Activated CD4-positive, alpha-beta T cell treated with anti-CD3 and anti-CD28 coated beads for 24 hours (primary cell): Measurements from ENCODE around the gene MPST.
"Not testable (repeated sequence)": the region's sequence is repeated elsewhere in the genome, so short reads cannot be mapped to it uniquely, and the experiment has no call there.

Source experiments
- DNase-seq, 2 donors: peaks; one replicate each; pipeline ENCODE4 v3.0.0-alpha.2; 2020; ENCODE audit warnings: low read depth in 2 of 2

Gene MPST

DNA sequence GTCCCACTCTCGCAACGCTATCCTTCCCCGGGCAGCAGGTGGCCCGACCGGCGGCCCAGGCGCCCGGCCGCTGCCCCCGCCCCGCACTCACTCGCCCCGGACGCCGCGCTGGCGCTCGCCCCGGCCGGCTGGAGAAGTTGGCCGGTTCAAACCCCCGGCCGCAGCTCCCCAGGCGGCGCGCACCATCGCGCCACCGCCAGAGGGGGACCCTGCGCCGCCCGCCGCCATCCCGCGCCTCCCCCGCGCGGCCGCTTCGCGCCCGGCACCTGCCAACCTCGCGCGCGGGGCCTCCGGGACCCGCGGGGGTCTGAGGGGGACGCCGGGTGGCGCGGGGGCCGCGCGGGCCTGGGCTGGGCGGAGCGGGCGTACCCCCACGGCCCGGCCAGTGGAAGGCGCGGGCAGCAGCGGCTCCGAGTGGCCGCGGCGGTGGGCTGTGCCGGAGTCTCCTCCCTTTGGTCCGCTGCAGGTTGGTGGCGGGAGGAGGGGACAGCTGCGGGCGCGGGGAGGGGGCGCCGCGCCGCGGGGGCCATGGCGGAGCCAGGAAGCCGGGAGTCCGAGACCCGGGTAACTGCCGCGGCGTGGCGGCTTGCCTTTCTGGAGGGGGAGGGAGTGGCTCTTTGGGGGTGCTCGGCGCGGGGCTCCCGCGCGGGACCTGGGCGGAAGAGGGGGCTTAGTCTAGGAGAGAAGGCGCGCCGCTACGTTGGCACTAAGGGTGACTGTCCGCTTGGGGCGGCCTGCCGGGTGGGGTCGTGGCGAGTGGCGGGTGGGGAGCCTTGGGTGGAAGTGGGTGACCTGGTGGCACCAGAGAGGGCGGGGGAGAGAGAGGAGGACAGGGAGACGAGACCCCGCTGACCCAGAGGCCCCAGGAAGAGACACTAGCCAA is at the start of gene MPST, which contains the start of gene TST:
MPST (plus strand) TSS at position 434 of the 883 bp plus-strand sequence; CDS start at position 529, 95 bp downstream.
TST (minus strand) TSS at position 139 of the 883 bp plus-strand sequence. CDS start 715 bp downstream, outside the sequence.
- DNase-seq, result peak; percentile 6 to 14

DNA sequence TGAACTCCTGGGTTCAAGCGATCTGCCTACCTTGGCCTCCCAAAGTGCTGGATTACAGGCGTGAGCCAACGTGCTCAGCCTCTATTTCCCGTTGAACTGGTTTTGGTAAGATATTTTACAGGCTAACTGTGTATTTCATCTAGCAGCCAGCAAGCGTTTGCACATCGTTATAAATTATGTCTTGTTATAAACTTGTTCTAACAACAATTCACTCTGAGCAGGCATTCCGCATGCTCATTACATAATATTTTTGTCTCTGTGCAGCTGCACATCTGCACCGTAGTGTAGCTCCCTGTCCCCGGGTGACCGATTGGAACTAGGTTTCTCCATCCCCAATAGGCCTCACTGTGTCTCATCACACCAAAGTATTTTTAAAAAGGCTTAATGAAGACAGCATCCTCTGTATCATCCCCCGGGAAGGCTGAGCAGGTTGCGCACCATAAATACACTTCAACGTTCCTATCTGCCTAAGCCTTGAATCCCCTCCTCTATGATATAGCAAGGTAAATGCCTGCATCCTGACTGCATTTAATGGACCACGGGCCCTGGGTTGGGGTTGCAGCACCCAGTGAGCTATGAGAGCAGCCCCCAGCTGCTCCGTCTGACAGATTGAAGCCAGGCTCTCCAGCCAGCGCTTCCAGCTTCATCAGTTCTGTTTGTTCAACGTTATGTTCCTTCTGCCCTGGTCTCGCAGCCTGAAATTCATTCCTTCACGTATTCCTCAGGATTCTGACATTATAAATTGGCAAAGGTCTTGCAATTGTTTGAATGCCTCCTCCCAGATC is 48.0 kb upstream of the MPST start:
- DNase-seq, result no peak

- DNase-seq, result no peak
Observed at GRCh38 chr22:36976606-36977005, 42.9 kb upstream of the MPST start.

GRCh38 chr22:36977401-36977861 is 42.1 kb upstream of the MPST start:
- DNase-seq, result peak; percentile 64 to 75

GRCh38 chr22:36977947-36978660 is 41.4 kb upstream of the MPST start:
- DNase-seq, result peak; percentile 86 to 88

DNA sequence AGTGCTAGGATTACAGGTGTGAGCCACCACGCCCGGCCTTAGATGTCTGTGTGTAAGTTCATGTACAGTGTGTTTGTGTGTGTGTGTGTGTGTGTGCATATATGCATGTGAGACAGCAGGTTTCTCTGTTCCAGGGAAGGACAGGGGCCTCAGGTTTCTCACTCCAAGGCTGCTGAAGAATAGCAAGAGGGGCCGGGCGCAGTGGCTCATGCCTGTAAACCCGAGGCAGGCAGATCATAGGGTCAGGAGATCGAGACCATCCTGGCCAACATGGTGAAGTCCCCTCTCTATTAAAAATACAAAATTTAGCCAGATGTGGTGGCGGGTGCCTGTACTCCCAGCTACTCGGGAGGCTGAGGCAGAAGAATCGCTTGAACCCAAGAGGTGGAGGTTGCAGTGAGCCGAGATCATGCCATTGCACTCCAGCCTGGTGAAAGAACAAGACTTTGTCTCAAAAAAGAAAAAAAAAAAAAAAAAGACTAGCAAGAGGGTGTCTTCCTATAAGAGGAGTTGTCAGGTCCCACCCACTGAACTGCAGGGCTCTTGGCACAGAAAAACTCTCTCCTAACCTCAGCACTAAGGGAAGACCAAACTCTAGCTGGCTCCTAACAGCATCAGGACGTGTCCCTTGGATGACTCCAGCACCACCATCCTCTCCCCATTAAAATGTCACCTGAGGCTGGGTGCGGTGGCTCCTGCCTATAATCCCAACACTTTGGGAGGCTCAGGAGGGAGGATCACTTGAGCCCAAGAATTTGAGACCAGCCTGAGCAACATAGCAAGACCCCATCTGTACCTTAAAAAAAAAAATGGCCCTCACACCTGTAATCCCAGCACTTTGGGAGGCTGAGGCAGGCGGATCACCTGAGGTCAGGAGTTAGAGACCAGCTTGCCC is 40.3 kb upstream of the MPST start:
- no peak for DNase-seq

DNA sequence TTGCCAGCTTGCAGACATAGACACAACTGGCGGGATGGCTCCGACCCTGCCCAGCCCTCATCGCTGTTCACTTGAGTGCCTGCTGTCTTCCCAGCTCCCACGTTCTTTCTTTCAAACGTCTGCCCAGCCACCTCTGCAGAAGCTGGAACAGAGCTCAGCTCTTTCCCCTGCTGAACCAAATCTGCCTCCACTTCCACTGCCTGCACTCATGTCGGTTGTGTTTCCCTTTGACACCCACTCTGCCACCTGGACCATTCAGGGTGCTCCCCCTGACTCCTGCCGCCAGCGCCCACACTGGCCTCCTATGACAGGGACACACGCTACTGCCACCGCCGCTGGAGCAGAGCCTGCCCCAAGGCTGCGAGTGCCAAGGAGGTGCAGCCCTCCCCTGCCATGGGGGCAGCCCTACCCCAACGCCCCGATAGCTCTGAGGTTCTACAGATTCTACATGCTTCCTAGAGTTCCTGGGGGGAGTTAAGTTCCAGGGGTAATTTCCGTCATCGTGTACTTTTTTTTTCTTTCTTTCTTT is 38.2 kb upstream of the MPST start:
- DNase-seq, result no peak

- no peak for DNase-seq
Observed at GRCh38 chr22:36982136-36982535, 37.4 kb upstream of the MPST start.

DNA sequence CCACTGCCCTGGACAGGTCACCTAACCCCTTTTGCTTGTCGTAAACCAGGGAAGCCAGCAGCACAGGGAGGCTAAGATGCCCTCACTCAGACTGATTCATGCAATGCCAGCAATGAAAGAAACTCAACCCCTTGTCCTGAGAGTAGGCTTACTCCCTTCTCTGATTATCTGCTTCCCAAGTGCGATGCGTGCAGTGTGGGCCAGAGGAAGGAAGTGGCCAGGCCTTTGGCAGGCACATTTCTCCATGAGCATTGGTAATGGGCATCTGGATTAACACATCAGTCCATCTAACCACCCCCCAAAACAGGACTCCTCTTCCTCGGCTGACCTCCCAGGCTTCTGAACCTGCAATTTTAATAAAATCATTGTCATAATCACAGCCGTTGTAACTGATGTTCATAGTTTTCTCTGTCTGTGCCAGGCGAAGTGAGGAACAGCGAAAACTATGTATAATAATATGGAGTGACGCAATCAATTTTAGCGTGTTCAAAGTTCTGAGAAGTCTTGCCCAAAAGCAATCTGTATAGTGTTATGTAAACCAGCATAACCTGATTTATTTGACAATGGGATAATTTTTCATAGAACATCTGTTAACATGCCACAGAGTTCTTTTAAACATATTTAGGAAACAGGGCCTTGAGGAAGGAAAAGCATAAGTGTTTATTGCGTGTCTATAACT is 34.2 kb upstream of the MPST start:
- no peak for DNase-seq

DNA sequence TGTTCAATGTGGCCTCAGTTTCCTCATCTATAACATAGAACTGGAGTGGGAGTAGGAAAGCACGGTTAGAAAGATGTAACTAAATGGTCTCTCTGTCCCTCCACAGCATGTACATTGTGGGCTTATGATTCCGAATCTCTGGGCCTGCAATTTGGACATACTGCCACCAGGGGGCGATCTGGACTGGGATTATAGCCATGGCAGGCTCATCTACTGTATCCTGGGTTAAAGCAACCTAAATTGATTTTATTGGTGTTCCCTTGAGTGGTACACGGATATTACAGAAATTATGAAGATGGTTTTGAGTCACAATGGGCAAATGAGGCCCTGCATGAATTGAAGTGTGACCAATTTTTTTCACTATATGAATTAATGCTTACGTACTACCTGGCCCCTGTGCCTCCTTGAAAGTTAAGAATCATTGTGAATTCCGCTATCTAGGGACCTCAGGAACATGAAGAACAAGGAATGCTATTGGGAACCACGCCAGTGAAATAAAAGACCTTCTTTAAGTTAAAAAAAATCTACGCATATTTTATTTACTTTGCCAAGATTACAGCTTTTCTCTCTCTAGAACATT is 33.2 kb upstream of the MPST start:
- DNase-seq, result peak; percentile 38 to 53

DNA sequence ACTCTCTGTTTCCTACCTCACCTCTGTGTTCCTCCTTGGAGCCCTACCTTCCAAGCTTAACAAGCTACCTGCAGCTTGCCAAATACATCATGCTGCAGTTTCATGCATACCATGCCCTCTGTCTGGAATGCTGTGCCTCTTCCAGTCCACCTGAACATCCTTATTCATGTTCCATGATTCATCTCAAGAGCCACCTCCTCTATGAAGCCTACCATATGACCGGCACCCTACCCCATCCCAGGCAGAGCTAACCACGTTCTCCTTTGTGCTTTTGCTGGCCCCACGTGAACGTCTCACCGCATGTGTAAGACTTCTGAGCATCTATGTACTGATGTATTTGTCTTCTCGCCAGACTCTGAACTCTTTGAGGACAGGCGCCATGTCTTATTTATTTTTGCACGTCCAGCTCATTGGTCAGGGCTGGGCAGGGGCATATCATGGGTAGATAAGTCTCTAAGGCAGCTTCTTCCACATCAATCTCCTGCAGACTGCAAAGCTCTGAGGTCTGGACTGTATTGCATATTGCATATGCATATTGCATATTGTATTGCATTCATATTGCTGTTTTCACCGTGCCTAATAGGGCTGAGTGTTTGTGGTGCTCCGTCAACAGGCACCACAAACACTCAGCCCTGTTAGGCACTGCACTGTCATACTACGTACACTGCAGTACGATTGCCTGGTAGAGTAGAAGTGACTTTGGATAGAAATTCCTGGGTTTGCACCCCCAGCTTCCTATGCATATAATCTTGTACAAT is 31.3 kb upstream of the MPST start:
- DNase-seq, result no peak

- not testable (repeated sequence) for DNase-seq
Observed at GRCh38 chr22:36989012-36989411, 30.5 kb upstream of the MPST start.

DNA sequence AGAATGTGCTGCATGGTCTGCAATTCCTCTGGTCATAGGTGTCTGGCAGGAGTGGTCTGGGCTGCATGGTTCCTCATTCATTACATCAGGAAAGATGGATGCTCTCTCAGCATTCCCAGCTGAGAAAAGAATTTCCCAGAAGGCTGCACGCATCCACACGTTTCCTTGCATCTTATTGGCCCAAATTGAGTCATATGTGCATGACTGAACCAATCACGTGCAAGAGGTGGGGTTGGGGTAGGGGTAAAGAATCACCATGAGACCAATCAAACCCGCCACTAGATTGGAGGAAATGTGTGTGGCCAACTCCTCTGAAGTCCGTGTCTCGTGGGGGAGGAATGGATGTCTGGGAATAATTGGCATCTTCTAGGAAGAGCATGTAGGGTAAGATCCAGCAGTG is 29.1 kb upstream of the MPST start:
- no peak for DNase-seq

- DNase-seq, result no peak
Observed at GRCh38 chr22:36991206-36991605, 28.3 kb upstream of the MPST start.

DNA sequence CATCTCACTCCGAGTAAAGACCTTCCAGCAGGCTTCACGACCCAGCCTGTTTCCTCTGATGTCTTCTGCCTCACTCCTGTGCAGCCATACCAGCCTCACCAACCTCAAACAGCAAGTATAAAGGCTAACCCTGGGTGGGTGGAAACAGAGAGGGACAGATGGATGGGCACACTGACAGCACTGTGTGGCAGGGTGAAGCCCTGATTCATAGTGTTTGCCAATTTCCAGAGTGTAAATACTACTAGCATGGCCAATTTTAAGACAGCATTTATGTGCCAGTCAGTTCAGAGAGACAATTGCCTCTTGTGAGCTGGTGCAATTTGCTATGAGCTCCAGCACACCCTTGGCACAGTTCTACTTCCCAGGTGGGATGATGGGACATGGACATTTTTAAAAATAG is 21.8 kb upstream of the MPST start:
- no peak for DNase-seq

DNA sequence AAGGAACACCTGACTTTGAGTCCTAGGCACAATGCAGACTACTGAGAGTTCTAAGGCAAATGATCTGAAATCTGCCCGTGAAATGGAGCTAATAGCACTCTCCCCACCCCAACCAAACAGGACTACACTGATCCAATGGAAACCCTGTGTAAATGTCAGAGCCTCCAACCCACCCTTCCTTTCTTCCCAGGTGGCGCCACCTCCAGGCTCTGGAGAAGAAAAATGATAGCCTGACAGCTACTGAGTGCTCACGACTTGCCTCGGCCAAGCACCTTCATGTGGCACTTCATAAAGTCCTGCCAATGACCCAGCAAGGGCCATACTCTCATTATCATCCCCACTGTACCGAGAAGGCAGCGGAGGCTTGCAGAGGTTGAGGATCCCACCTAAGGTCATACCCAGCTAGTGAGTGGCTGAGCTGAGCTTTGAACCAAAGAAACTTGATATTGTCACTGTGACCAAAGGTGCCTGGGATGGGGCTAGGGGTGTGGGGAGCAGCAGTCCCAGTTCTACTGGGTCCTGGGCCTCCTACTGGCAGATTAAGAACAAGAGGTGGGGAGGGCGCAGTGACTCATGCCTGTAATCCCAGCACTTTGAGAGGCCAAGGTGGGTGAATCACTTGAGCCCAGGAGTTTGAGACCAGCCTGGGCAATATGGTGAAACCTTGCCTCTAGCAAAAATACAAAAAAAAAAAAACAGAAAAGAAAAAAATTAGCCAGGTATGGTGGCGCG is 20.8 kb upstream of the MPST start:
- no peak for DNase-seq

- no peak for DNase-seq
Observed at GRCh38 chr22:36999463-36999862, 20.1 kb upstream of the MPST start.
